ENCODE data around the gene NPAS3.

NPAS3 gene

DNA sequence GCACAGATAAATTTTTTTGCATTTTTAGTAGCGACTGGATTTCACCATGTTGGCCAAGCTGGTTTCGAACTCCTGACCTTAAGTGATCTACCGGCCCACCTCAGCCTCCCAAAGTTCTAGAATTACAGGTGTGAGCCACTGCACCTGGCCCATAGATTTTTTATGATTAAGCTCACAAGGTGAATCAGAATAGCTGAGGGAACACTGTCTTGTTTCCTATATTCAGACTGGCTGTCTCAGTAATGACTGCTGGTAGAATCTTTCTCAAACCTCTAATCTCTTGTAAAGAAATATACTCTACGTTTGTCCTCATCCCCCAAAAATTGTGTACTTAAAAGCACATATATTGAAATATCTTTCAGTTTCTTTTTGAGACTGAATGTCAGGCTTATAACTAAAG is 650.1 kb downstream of the NPAS3 start:
- Histone ChIP-seq H3F3A (ENCODE audit: low read depth) (no peaks in the 10 kb centered on the region), H3K9ac (ENCODE audit: low read depth, low read length, poor library complexity, severe bottlenecking) (no peak overlapping the region), H2AFZ (ENCODE audit: low read length) (no peak overlapping the region), H3K9me3 (ENCODE audit: insufficient read depth, low read depth, low read length) (no peaks in the 10 kb centered on the region), H3K4me1 (ENCODE audit: insufficient read depth, low read length, poor library complexity, severe bottlenecking) (peaks cover 8% of the 10 kb centered on the region), H3K27me3 (ENCODE audit: insufficient read depth, low read length, poor library complexity, severe bottlenecking) (no peaks in the 10 kb centered on the region), H3K79me2 (ENCODE audit: insufficient read depth, low read length) (no peaks in the 10 kb centered on the region), H3K9me2 (replicated peaks; ENCODE audit: low read depth, low read length) (no peaks in the 10 kb centered on the region), H4K20me1 (ENCODE audit: insufficient read depth, low read length, poor library complexity, severe bottlenecking) (no peaks in the 10 kb centered on the region), H3K4me3 (ENCODE audit: low read length, poor library complexity, severe bottlenecking) (no peak overlapping the region), H3K36me3 (ENCODE audit: insufficient read depth, low read length) (no peaks in the 10 kb centered on the region), H3K4me2 (ENCODE audit: low read depth, low read length, poor library complexity, severe bottlenecking) (no peak overlapping the region)
- TF ChIP-seq EZH2phosphoT487 (IDR thresholded peaks at IDR 0.05; ENCODE audit: borderline replicate concordance) = no peak
- no peak for TF ChIP-seq CTCF (conservative IDR thresholded peaks at IDR 0.05; ENCODE audit: low read length)

DNA sequence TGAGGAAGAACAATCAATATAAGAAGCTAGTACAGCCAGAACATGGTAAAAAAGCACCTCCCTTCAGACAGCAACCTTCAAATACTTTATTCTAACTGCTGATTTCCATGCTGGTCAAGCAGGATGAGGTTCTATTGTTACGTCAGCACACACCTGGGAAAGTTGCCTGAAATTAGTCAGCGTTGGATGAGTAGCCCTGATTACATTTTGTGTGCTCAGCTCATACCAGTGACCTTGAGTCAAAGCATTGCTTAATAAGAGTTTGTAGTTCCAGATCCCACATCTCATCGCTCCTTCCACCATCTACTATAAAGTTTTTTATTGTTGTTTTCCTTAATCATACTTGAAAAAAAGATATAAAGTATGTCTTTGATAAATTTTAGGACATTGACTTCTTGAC is 650.7 kb downstream of the NPAS3 start:
- no peak overlapping the region for H3K4me3 ChIP-seq (ENCODE audit: low read length, poor library complexity, severe bottlenecking)
- TF ChIP-seq CTCF (conservative IDR thresholded peaks at IDR 0.05; ENCODE audit: low read length) (no peak), EZH2phosphoT487 (IDR thresholded peaks at IDR 0.05; ENCODE audit: borderline replicate concordance) (no peak)
- H3K4me2 ChIP-seq (ENCODE audit: low read depth, low read length, poor library complexity, severe bottlenecking) = no peak overlapping the region
- H4K20me1 ChIP-seq (ENCODE audit: insufficient read depth, low read length, poor library complexity, severe bottlenecking) = no peaks in the 10 kb centered on the region
- no peaks in the 10 kb centered on the region for H3K27me3 ChIP-seq (ENCODE audit: insufficient read depth, low read length, poor library complexity, severe bottlenecking)
- no peaks in the 10 kb centered on the region for H3K9me3 ChIP-seq (ENCODE audit: insufficient read depth, low read depth, low read length)
- no peaks in the 10 kb centered on the region for H3K79me2 ChIP-seq (ENCODE audit: insufficient read depth, low read length)
- no peak overlapping the region for H3K9ac ChIP-seq (ENCODE audit: low read depth, low read length, poor library complexity, severe bottlenecking)
- H2AFZ ChIP-seq (ENCODE audit: low read length) = no peak overlapping the region
- H3F3A ChIP-seq (ENCODE audit: low read depth) = no peaks in the 10 kb centered on the region
- H3K36me3 ChIP-seq (ENCODE audit: insufficient read depth, low read length) = no peaks in the 10 kb centered on the region
- H3K4me1 ChIP-seq (ENCODE audit: insufficient read depth, low read length, poor library complexity, severe bottlenecking) = peaks cover 8% of the 10 kb centered on the region
- no peaks in the 10 kb centered on the region for H3K9me2 ChIP-seq (replicated peaks; ENCODE audit: low read depth, low read length)

DNA sequence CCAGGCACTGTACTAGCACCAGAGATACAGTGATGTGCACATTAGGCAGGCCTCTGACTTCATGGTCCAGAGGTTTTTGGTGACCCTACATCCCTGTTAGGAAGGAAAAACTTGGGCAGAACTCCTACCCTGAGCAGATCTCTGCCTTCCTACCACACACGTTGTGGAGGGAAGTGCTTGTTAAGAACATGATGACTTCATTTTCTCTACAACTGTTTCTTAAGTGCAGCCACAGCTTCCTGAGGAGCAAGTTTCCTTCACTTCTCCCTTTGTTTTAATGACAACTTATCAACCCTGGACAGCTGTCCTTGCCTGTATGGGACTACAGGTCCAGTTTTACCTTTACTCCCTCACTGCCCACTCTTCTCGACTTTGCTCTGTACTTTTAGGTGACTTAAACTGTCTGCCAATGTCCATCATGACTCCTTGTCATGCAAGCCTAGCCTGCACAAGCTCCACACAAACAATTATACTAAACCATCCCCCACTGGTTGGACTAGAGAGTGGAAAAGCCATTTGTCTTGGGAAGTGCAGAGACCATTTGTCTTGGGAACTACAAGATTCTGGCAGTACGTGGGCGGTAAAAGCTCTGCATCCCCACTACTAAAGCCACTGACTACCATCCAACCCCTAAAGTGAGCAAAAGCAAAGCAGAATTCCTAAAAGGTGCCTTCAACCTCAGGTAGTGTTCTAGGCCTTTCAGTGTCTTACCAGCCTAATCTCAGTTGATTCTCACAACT is 652.4 kb downstream of the NPAS3 start:
- TF ChIP-seq EZH2phosphoT487 (IDR thresholded peaks at IDR 0.05; ENCODE audit: borderline replicate concordance) (no peak), CTCF (conservative IDR thresholded peaks at IDR 0.05; ENCODE audit: low read length) (no peak)
- Histone ChIP-seq H3K4me3 (ENCODE audit: low read length, poor library complexity, severe bottlenecking) (no peak overlapping the region), H3K9ac (ENCODE audit: low read depth, low read length, poor library complexity, severe bottlenecking) (no peak overlapping the region), H2AFZ (ENCODE audit: low read length) (peak overlapping the region; percentile 50), H3F3A (ENCODE audit: low read depth) (no peaks in the 10 kb centered on the region), H3K79me2 (ENCODE audit: insufficient read depth, low read length) (no peaks in the 10 kb centered on the region), H3K4me2 (ENCODE audit: low read depth, low read length, poor library complexity, severe bottlenecking) (no peak overlapping the region), H3K4me1 (ENCODE audit: insufficient read depth, low read length, poor library complexity, severe bottlenecking) (peaks cover 8% of the 10 kb centered on the region), H3K9me2 (replicated peaks; ENCODE audit: low read depth, low read length) (no peaks in the 10 kb centered on the region), H3K9me3 (ENCODE audit: insufficient read depth, low read depth, low read length) (no peaks in the 10 kb centered on the region), H3K36me3 (ENCODE audit: insufficient read depth, low read length) (no peaks in the 10 kb centered on the region), H3K27me3 (ENCODE audit: insufficient read depth, low read length, poor library complexity, severe bottlenecking) (no peaks in the 10 kb centered on the region), H4K20me1 (ENCODE audit: insufficient read depth, low read length, poor library complexity, severe bottlenecking) (no peaks in the 10 kb centered on the region)

Data from Loucy (cell line).